ENCODE data around the gene NCOA4.
A peak's percentile ranks its signal among the peaks of the same experiment; 100 is the strongest.

The NCOA4 gene

DNA sequence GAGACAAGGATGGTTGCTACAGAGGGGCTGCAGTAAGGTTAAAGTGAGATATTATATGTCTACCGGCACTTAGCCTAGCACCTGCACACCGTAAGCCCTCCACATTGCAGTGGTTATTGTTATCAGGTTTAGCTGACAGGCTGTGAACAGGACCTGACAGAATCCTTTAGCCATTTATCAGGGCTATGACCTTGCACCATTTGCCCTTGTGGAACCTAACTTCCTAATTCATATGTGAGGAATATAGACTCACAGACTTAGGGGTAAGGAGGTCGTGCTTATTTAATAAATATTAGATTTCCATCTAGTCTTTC lies 10.1 kb downstream of the NCOA4 start:
- TF ChIP-seq, protein P1, sequence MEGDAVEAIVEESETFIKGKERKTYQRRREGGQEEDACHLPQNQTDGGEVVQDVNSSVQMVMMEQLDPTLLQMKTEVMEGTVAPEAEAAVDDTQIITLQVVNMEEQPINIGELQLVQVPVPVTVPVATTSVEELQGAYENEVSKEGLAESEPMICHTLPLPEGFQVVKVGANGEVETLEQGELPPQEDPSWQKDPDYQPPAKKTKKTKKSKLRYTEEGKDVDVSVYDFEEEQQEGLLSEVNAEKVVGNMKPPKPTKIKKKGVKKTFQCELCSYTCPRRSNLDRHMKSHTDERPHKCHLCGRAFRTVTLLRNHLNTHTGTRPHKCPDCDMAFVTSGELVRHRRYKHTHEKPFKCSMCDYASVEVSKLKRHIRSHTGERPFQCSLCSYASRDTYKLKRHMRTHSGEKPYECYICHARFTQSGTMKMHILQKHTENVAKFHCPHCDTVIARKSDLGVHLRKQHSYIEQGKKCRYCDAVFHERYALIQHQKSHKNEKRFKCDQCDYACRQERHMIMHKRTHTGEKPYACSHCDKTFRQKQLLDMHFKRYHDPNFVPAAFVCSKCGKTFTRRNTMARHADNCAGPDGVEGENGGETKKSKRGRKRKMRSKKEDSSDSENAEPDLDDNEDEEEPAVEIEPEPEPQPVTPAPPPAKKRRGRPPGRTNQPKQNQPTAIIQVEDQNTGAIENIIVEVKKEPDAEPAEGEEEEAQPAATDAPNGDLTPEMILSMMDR (IDR thresholded peaks at IDR 0.05): no peak
- Histone ChIP-seq H3K27me3 (no peaks in the 10 kb centered on the region), H3K27ac (no peak overlapping the region), H3K4me1 (peaks cover 0 to 67% (median 32%) of the 10 kb centered on the region in 4 donors), H3K9me3 (no peaks in the 10 kb centered on the region), H3K36me3 (peaks cover 0 to 6% (median 1%) of the 10 kb centered on the region in 3 donors), H3K4me3 (no peak overlapping the region)
- no peak for DNase-seq
- intact Hi-C loops (cut with DNase I; ENCODE audit: low total_unique reads): no loop called here

DNA sequence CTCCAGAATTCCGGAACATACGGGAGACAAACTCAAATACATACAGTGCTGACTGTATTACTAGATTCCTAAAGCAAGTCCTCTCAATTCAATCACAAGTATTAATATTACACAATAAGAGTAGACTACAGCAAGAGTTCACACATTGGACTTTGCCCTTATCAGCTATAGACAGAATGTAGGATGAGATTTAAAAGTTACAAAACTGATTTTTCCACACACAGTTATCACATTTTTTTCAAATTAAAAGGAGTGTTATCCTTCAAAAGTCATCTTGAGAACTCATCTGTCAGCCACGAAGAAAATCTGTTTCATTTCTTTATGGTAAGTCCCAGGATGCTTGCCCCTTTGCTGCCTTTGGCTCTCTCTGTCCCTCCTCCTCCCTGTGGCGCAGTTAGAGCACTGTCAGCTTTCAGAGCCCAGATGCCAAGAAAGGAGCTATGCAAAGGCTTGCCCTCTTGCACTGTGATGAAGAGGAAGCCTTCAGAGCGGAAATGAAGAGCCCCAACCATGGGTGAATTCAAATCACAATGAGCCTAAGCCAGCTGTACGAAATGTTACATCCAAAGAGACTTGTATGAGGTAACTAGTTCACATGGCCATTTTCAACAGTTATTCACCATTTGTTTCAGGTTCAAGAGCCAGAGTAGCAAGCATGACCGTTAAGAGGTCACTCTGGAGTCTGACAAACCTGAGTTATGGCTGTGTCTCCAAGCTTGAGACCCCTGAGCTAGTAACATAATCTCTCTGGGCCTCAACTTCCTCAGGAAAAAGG lies 10.7 kb downstream of the NCOA4 start:
- H3K36me3 ChIP-seq: peaks cover 3 to 9% (median 7%) of the 10 kb centered on the region in 3 donors
- H3K9me3 ChIP-seq: no peaks in the 10 kb centered on the region
- H3K4me1 ChIP-seq: peaks cover 0 to 63% (median 31%) of the 10 kb centered on the region in 4 donors
- H3K4me3 ChIP-seq: no peak overlapping the region
- H3K27ac ChIP-seq: no peak overlapping the region
- TF ChIP-seq, protein P1 (IDR thresholded peaks at IDR 0.05): no peak
- peak in 1 of 2 donors; percentile 30 for DNase-seq
- intact Hi-C loops (cut with DNase I; ENCODE audit: low total_unique reads): no loop called here
- no peaks in the 10 kb centered on the region for H3K27me3 ChIP-seq

DNA sequence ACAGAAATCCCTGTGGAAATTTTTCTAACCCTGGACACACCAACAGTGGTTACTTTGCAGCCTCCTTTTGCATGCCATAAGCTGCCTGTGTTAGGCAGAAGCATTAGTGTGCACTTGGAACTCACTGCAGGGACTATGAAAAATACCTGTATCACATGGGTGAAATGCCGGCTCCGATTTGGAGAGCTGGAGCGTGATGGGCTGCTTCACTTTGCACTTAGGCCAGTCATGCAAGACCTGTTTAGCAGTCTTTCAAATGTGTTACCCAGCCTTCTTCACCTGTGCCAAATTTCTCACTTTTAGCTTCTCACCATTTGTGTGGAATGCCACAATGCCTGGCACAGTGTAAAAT lies 11.3 kb downstream of the NCOA4 start:
- Histone ChIP-seq H3K4me3 (no peak overlapping the region), H3K36me3 (peaks cover 9 to 15% (median 13%) of the 10 kb centered on the region in 3 donors), H3K27ac (no peak overlapping the region), H3K4me1 (peaks cover 0 to 58% (median 29%) of the 10 kb centered on the region in 4 donors), H3K27me3 (no peaks in the 10 kb centered on the region), H3K9me3 (no peaks in the 10 kb centered on the region)
- intact Hi-C loops (cut with DNase I; ENCODE audit: low total_unique reads): no loop called here
- no peak for DNase-seq
- TF ChIP-seq, protein P1 (IDR thresholded peaks at IDR 0.05): no peak

GRCh38 chr10:46018453-46019176 lies 11.8 kb downstream of the NCOA4 start:
- H3K27ac ChIP-seq: no peak overlapping the region
- TF ChIP-seq, protein P1 (IDR thresholded peaks at IDR 0.05): no peak
- intact Hi-C loops (cut with DNase I; ENCODE audit: low total_unique reads): no loop called here
- peaks cover 0 to 53% (median 26%) of the 10 kb centered on the region in 4 donors for H3K4me1 ChIP-seq
- H3K9me3 ChIP-seq: no peaks in the 10 kb centered on the region
- no peaks in the 10 kb centered on the region for H3K27me3 ChIP-seq
- H3K36me3 ChIP-seq: peaks cover 14 to 20% (median 18%) of the 10 kb centered on the region in 3 donors
- no peak for DNase-seq
- H3K4me3 ChIP-seq: no peak overlapping the region

- Histone ChIP-seq H3K9me3 (no peaks in the 10 kb centered on the region), H3K4me1 (peaks cover 0 to 51% (median 23%) of the 10 kb centered on the region in 4 donors), H3K27ac (no peak overlapping the region), H3K36me3 (peaks cover 23 to 29% (median 27%) of the 10 kb centered on the region in 3 donors), H3K4me3 (no peak overlapping the region), H3K27me3 (no peaks in the 10 kb centered on the region)
- TF ChIP-seq, protein P1 (IDR thresholded peaks at IDR 0.05): no peak
- intact Hi-C loops (cut with DNase I; ENCODE audit: low total_unique reads): no loop called here
- no peak for DNase-seq
These were observed 12.7 kb downstream of the NCOA4 start for GRCh38 chr10:46017733-46018132.
